HTR-8/SVneo (cell line): ENCODE measurements around the gene RGMA.

Experiments used
- DNase-seq: peaks from one replicate; pipeline ENCODE4 v3.0.0; 2011; ENCODE audit warnings: low spot score, mixed read lengths; ENCODE audit not compliant: insufficient read length
- FAIRE-seq: peaks from 2 replicates; lab custom pipeline; 2011; peaks lifted over from hg19 to GRCh38; lab: Jason Lieb, UNC

RGMA gene

GRCh38 chr15:93103823-93104222 is 14.8 kb upstream of the RGMA start:
- no peak for FAIRE-seq
- no peak for DNase-seq

- no peak for FAIRE-seq
- DNase-seq = no peak
Measured at GRCh38 chr15:93102211-93102610, 13.2 kb upstream of the RGMA start.

- FAIRE-seq = no peak
- DNase-seq = no peak
Measured at GRCh38 chr15:93093765-93094164, 4.8 kb upstream of the RGMA start.

GRCh38 chr15:93091465-93091864 is 2.5 kb upstream of the RGMA start:
- no peak for FAIRE-seq
- DNase-seq = no peak

- FAIRE-seq (no peak), DNase-seq (no peak)
Measured at GRCh38 chr15:93089727-93090305, 805 bp upstream of the RGMA start.

DNA sequence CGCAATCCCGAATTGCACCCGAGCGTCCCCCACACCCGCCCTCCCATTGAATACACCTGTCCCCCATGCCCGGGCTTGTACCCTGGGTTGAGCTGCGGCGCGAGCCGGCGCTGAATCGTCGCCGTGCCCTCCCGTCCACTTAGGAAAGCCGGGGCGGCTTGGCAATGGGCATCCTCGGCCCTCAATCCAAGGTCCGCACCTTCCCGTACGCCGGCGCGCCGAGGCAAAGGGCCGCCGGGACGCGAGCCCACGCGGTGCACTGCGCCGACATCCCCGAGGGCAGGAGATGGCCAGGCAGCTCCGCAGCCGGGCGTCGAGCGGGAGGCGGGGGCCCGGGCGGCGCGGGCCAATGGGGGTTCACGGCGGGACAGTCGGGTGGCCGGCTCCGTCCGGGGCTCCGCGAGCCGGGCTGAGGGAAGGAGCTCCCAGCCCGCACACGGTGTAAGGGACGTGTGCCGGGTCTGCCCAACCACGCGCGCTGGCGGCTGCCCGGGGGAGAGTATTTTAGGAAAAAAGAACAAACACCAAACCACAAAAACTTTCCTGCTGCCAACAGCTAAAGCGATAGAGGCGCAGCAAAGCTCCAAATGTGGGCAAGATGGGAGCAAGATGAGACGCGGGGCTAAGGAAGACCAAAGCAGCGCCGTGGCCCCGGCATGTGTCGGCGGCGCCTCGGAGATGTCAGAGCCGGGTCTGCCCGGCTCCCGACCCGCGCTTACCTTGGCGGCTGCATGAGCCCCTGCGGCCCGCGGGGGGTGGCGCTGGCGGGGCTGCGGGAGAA is 621 bp downstream of the RGMA start:
- DNase-seq (no peak), FAIRE-seq (no peak)

DNA sequence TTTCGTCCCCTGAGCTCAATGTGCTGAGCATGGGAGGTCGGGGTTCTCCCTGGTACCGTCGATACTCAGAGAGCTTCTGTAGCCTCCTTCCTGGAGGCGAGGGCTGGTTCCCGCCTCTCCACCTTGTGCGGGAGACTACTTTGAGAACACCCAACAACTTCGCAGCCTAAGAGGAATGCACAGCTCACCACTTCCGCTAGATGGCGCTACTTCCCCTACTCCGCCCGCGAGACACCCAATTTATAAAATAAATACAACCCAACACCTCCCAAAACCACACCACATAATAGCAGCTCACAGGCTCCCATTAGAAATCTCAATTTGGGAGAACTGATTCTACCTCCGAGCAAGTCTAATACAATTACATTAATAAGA is 1.2 kb downstream of the RGMA start:
- DNase-seq = peak; percentile 69

DNA sequence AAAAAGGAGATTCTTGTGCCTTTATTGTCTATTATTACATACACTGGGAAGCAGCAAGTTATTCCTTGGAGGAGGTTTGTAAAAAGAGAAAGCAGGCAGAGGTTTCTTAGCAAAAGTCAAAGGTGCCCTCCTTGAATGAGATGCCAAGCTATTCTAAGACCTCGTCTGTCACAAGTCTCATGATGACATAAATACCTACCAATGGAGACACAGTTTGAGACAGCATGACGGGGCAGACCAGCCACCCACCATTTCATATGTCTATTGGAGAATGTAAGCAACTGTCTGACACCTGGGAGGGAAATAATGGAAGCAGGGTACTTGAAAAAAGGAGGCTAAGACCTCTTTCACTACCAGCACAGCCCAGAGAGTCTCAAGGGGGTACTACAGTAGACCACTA is 2.2 kb downstream of the RGMA start:
- FAIRE-seq (no peak), DNase-seq (no peak)

More for the DNA sequence above, 1.2 kb downstream of the RGMA start:
- peak; percentile 36 for FAIRE-seq

GRCh38 chr15:93085692-93086091 is 3.3 kb downstream of the RGMA start:
- DNase-seq (no peak), FAIRE-seq (no peak)

DNA sequence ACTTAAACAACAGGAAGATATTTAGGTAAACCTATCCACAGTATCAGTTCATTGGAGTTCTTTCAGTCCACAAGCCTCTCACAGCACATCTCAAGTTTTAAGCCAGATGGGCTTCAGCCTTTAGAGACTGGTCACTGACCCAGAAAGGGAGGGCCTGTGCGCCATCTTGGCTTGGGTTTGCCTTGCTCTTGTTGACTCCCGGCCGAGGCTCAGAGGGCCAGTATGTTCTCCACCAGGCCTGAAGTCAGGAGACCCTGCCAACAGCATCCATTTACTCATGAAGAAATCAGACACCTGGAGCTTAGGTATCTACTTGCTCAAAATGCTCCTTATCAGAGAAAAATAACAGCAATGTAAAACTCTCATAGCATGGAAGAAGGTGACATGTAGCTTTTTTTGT is 6.2 kb downstream of the RGMA start:
- FAIRE-seq (no peak), DNase-seq (no peak)

DNA sequence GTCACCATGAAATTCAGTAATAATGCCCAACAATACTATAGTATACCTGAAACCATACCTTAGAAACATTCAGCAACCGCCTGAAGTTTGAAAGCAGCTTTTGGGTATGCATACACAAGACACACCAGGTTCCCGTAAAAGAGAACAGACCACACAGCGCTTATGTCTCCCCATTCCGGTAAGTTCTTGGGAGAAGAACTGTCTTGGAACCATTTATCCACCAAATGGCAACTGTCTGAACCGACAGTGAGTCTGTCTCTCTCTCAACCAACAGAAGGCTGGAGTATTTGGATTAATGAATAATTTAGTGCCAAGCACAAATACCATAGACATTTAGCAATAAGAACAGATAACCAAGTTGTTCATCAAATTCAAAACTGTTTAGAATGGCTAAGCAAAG is 7.6 kb downstream of the RGMA start:
- no peak for DNase-seq
- FAIRE-seq = no peak

- FAIRE-seq = no peak
- DNase-seq = no peak
Measured at GRCh38 chr15:93080451-93080850, 8.6 kb downstream of the RGMA start.

- FAIRE-seq (no peak), DNase-seq (no peak)
Measured at GRCh38 chr15:93076875-93077274, 12.1 kb downstream of the RGMA start.

DNA sequence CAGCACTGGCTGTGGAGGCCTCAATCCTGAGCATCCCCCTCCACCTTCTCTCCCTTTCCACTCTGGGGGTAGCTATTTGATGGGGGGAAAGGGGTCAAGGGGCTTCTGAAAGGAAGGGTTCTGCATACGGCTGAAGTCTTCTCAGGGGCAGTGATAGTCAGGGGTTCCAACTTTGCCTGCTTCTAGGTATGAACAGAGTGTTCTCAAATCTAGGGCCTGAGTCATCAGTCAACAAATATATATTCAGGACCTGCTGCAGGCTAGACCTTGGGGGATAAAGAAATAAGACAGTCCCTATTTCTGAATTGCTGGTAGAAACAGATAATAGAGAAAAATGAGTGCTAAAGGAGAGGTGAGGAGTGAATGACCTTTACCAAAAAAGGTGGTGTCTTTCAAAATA is 12.8 kb downstream of the RGMA start:
- no peak for FAIRE-seq
- no peak for DNase-seq

DNA sequence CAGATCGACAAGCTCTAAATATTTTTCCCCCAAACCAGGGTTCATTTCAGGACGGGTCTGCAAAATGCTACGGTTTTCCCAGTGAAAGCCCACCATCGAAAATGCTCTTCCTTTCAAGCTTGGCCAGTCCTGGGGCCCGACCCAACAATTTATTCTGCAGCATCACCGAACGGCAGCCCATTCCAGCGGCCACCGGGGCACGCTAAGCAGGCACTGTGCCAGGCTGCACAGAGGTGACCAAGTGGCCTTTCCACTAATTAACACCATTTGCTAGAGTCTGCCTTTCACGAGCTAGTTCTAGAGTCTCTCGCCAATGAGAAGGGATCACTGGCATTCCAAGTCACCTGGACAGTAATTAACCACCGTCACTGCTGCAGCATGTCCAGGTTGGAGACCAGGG is 14.4 kb downstream of the RGMA start:
- FAIRE-seq = no peak

GRCh38 chr15:93073465-93073952 is 15.5 kb downstream of the RGMA start:
- DNase-seq (no peak), FAIRE-seq (no peak)

More for the DNA sequence above, 14.4 kb downstream of the RGMA start:
- DNase-seq = no peak

GRCh38 chr15:93072411-93073394 is 16.3 kb downstream of the RGMA start:
- no peak for FAIRE-seq
- peak; percentile 74 for DNase-seq

- FAIRE-seq = no peak
- DNase-seq = no peak
Measured at GRCh38 chr15:93072011-93072410, 17.0 kb downstream of the RGMA start.

- no peak for FAIRE-seq
- DNase-seq = no peak
Measured at GRCh38 chr15:93071469-93071936, 17.5 kb downstream of the RGMA start.

- no peak for DNase-seq
- FAIRE-seq = no peak
Measured at GRCh38 chr15:93070551-93071296, 18.3 kb downstream of the RGMA start.
